Measurements from ENCODE around the gene RDH12.

DNA sequence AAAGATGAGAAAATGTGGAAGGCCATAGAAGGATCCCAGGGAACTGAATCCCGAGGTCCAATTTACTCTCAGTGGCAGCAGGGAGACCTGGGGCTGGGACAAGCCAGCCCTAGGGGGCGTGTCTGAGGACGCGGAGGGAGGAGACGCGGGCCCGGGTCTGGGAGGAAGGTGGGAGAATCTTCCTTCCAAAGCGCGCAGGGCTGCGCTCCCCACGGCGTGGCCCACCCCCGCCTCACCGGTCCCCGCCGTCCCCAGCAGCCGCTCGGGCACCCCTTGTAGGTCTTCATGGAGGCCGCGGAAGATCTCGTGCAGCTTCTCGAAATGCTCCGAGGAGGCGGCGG is 27.6 kb upstream of the RDH12 start:
- no peak for TF ChIP-seq POLR2AphosphoS5 (IDR thresholded peaks at IDR 0.05; ENCODE audit: low read depth, low read length)
- TF ChIP-seq POLR2A (IDR thresholded peaks at IDR 0.05; ENCODE audit: low read depth, low read length): no peak

Data from GM12891 (cell line).